Kasumi-1 (cell line): ENCODE results near the gene KRTAP5-10.
"Not testable (repeated sequence)": the region's sequence is repeated elsewhere in the genome, so short reads cannot be mapped to it uniquely, and the experiment has no call there.

Experiments
- DNase-seq, 2 experiments: peaks; one replicate each; lab custom pipeline; 2025; lab: John Stamatoyannopoulos, UW

Gene KRTAP5-10

GRCh38 chr11:71565263-71565662, at the start of gene KRTAP5-10:
KRTAP5-10 (plus strand) TSS chr11:71565563; CDS start chr11:71565588, 25 bp downstream.
- no peak for DNase-seq

GRCh38 chr11:71518506-71519471, 46.6 kb upstream of the KRTAP5-10 start:
- DNase-seq = no peak

GRCh38 chr11:71519546-71519945, 45.8 kb upstream of the KRTAP5-10 start:
- no peak for DNase-seq

- no peak for DNase-seq
Observed at GRCh38 chr11:71525188-71525937, 40.0 kb upstream of the KRTAP5-10 start.

- DNase-seq = no peak
Observed at GRCh38 chr11:71525938-71526495, 39.3 kb upstream of the KRTAP5-10 start.

- not testable (repeated sequence) for DNase-seq
Observed at GRCh38 chr11:71526796-71527575, 38.4 kb upstream of the KRTAP5-10 start, which contains the start of gene KRTAP5-7. KRTAP5-7 (plus strand) TSS chr11:71527267; CDS start chr11:71527301, 34 bp downstream.

GRCh38 chr11:71527576-71528210, 37.7 kb upstream of the KRTAP5-10 start:
- DNase-seq = no peak

- no peak for DNase-seq
Observed at GRCh38 chr11:71530602-71531001, 34.8 kb upstream of the KRTAP5-10 start.

GRCh38 chr11:71532036-71532610, 33.2 kb upstream of the KRTAP5-10 start:
- DNase-seq = no peak

- not testable (repeated sequence) for DNase-seq
Observed at GRCh38 chr11:71534711-71535608, 30.4 kb upstream of the KRTAP5-10 start.

GRCh38 chr11:71535825-71536224, 29.5 kb upstream of the KRTAP5-10 start:
- no peak for DNase-seq

- no peak for DNase-seq
Observed at GRCh38 chr11:71537537-71537936, 27.8 kb upstream of the KRTAP5-10 start.

- DNase-seq = not testable (repeated sequence)
Observed at GRCh38 chr11:71537977-71538665, 27.2 kb upstream of the KRTAP5-10 start, which contains the start of gene KRTAP5-8. KRTAP5-8 (plus strand) TSS chr11:71538025; CDS start chr11:71538056, 31 bp downstream.

GRCh38 chr11:71538666-71538990, 26.7 kb upstream of the KRTAP5-10 start:
- no peak for DNase-seq

- no peak for DNase-seq
Observed at GRCh38 chr11:71539017-71539416, 26.3 kb upstream of the KRTAP5-10 start.

- not testable (repeated sequence) for DNase-seq
Observed at GRCh38 chr11:71539971-71540370, 25.4 kb upstream of the KRTAP5-10 start.

- not testable (repeated sequence) for DNase-seq
Observed at GRCh38 chr11:71540521-71541304, 24.6 kb upstream of the KRTAP5-10 start.

GRCh38 chr11:71542382-71542781, 23.0 kb upstream of the KRTAP5-10 start:
- no peak for DNase-seq
